Activated T-helper 1 cell treated with anti-CD3 and anti-CD28 coated beads, Interleukin-12 subunit alpha, Interleukin-12 subunit beta, Interleukin-2, Interleukin-4 antibody, amounts not matched to agents 30 ng/mL and 10 ng/mL and 1 ng/mL, durations not matched to agents 14 hours and 24 hours and 36 hours (primary cell): ENCODE results near the gene LRRC4. TPM values are rescaled to one million over a fixed set of nuclear protein-coding genes. Genes with fewer than 3 reads are reported as not detected.

Experiments used
- total RNA-seq: library from RNA; stranded (reverse); gene quantifications from 2 replicates; pipeline ENCODE4 v1.2.3, GENCODE V29; 2022

Gene LRRC4
- total RNA-seq, 1 donor from 2014 or later, result 1.3 TPM

Other genes starting within 250 kb of the LRRC4 start
- gene LEP, start 209.8 kb upstream of the LRRC4 start, total RNA-seq, result not detected in 2 replicates